HCT116 (cell line): ENCODE data around the gene REN. TPM values are rescaled to one million over a fixed set of nuclear protein-coding genes. Genes with fewer than 3 reads are reported as not detected.

ENCODE experiments used
- ATAC-seq: fragments of 200-7000 bp; cut with Tn5 transposase; 2 replicates; pipeline ENCODE4 v1.9.1; 2020; ENCODE audit warnings: mild to moderate bottlenecking, moderate library complexity
- BruUV-seq: library from RNA; stranded (reverse); fragments of 400-500 nt; replicated peaks from 2 replicates; lab custom pipeline; 2021; lab: Mats Ljungman, UMichigan
- CTCF ChIA-PET: fragments of 300-600 bp; sonication (Branson Sonifier 250); formaldehyde crosslinking; loops from one replicate; lab custom pipeline; 2021; ENCODE audit warnings: antibody characterized with exemption; lab: Charles Lee
- POLR2A ChIA-PET: fragments of 300-600, 350-600 bp; sonication (Branson Sonifier 250); formaldehyde crosslinking; loops from one replicate; lab custom pipeline; 2021; ENCODE audit warnings: antibody characterized with exemption; lab: Charles Lee
- RAD21 ChIA-PET, 2 experiments: fragments of 300-600 bp; sonication (Branson Sonifier 250); formaldehyde crosslinking; loops; one replicate each; lab custom pipeline; 2023; ENCODE audit warnings: low total read pairs in 2 of 2; ENCODE audit not compliant: uncharacterized antibody in 2 of 2, unreplicated experiment in 2 of 2, low non-redundant PET in 1 of 2; lab: Charles Lee
- DNase-seq: peaks from one replicate; pipeline ENCODE4 v3.0.0-alpha.2; 2010; ENCODE audit warnings: low read depth, low spot score
- H2AFZ ChIP-seq: fragments of 200-600 bp; shearing (Covaris generic), sonication (generic); 2 replicates; pipeline ENCODE4 v1.6.1; 2017; ENCODE audit warnings: low read depth, mixed run types, mixed read lengths, antibody characterized with exemption, low read length; ENCODE audit not compliant: poor library complexity, severe bottlenecking
- H3K27ac ChIP-seq: 2 replicates; pipeline ENCODE4 v1.5.1; 2012; ENCODE audit warnings: low read depth, low read length
- H3K27me3 ChIP-seq: fragments of 200-600 bp; sonication (generic); 2 replicates; pipeline ENCODE4 v1.6.1; 2016; ENCODE audit warnings: mixed run types, low read length, mixed read lengths; ENCODE audit not compliant: insufficient read depth
- H3K36me3 ChIP-seq, 2 experiments: fragments of 200-500 bp in 1 of 2; fragments of 200-600 bp in 1 of 2; sonication (Bioruptor generic) in 1 of 2; sonication (generic) in 1 of 2; 2 replicates each; pipeline versions ENCODE4 v1.5.1 to v1.6.1; 2014 to 2016; ENCODE audit warnings: low read length in 2 of 2, inconsistent platforms in 1 of 2, mixed read lengths in 1 of 2, mixed run types in 1 of 2; ENCODE audit not compliant: insufficient read depth in 2 of 2, control insufficient read depth in 1 of 2
- H3K4me1 ChIP-seq, 2 experiments: fragments of 200-600 bp in 1 of 2; sonication (generic) in 1 of 2; 2 replicates each; pipeline versions ENCODE4 v1.5.1 to v1.6.1; 2012 to 2017; ENCODE audit warnings: low read length in 2 of 2, inconsistent platforms in 1 of 2, mild to moderate bottlenecking in 1 of 2, mixed read lengths in 1 of 2, mixed run types in 1 of 2, moderate library complexity in 1 of 2; ENCODE audit not compliant: insufficient read depth in 2 of 2, control insufficient read depth in 1 of 2
- H3K4me2 ChIP-seq: fragments of 200-600 bp; sonication (generic); 2 replicates; pipeline ENCODE4 v1.6.1; 2017; ENCODE audit warnings: mixed run types, low read length, mixed read lengths
- H3K4me3 ChIP-seq, 2 experiments: fragments of 200-600 bp in 1 of 2; sonication (generic) in 1 of 2; replicated peaks in 1 of 2; 2 replicates each; pipeline ENCODE4 v1.5.1; 2011 to 2016; ENCODE audit warnings: low read length in 2 of 2, control low read depth in 1 of 2, low read depth in 1 of 2, mild to moderate bottlenecking in 1 of 2, mixed read lengths in 1 of 2, mixed run types in 1 of 2
- H3K79me2 ChIP-seq: fragments of 200-600 bp; sonication (generic); 2 replicates; pipeline ENCODE4 v1.6.1; 2017; ENCODE audit warnings: mild to moderate bottlenecking, mixed run types, low read length, moderate library complexity, mixed read lengths; ENCODE audit not compliant: insufficient read depth
- H3K9ac ChIP-seq: fragments of 200-600 bp; sonication (generic); 2 replicates; pipeline ENCODE4 v1.6.1; 2016; ENCODE audit warnings: low read length, mixed read lengths
- H3K9me2 ChIP-seq: fragments of 200-600 bp; sonication (generic), shearing (Covaris generic); 2 replicates; pipeline ENCODE4 v1.6.1; 2017; ENCODE audit warnings: mixed run types, mild to moderate bottlenecking, moderate library complexity; ENCODE audit not compliant: insufficient read depth
- H3K9me3 ChIP-seq, 2 experiments: fragments of 200-500 bp in 1 of 2; fragments of 200-600 bp in 1 of 2; sonication (Bioruptor generic) in 1 of 2; sonication (generic) in 1 of 2; 2 replicates each; pipeline ENCODE4 v1.6.1; 2014 to 2017; ENCODE audit warnings: low read length in 2 of 2, mixed read lengths in 2 of 2, inconsistent platforms in 1 of 2, low read depth in 1 of 2, mild to moderate bottlenecking in 1 of 2, mixed run types in 1 of 2, moderate library complexity in 1 of 2; ENCODE audit not compliant: control insufficient read depth in 1 of 2, insufficient read depth in 1 of 2
- H4K20me1 ChIP-seq: fragments of 200-600 bp; sonication (generic), shearing (Covaris generic); 2 replicates; pipeline ENCODE4 v1.6.1; 2017; ENCODE audit warnings: mixed run types, mild to moderate bottlenecking, moderate library complexity; ENCODE audit not compliant: insufficient read depth
- CEBPB ChIP-seq: IDR thresholded peaks from 2 replicates; pipeline ENCODE4 v1.6.1; 2012; ENCODE audit warnings: low read depth
- EGR1 ChIP-seq: IDR thresholded peaks from 2 replicates; pipeline ENCODE4 v1.6.1; 2012; ENCODE audit warnings: low read depth
- ELF1 ChIP-seq: IDR thresholded peaks from 2 replicates; pipeline ENCODE4 v1.6.1; 2012; ENCODE audit warnings: low read depth, borderline replicate concordance
- EZH2phosphoT487 ChIP-seq: fragments of 200-600 bp; IDR thresholded peaks from 2 replicates; pipeline ENCODE4 v1.6.1; 2018; ENCODE audit warnings: antibody characterized with exemption, borderline replicate concordance
- POLR2A ChIP-seq: IDR thresholded peaks from 2 replicates; pipeline ENCODE4 v1.7.0; 2011; ENCODE audit warnings: borderline replicate concordance; ENCODE audit not compliant: insufficient read depth, insufficient read length; ENCODE audit errors: extremely low read depth
- RAD21 ChIP-seq: IDR thresholded peaks from 2 replicates; pipeline ENCODE4 v1.6.1; 2012; ENCODE audit warnings: low read depth, mild to moderate bottlenecking
- SP1 ChIP-seq: IDR thresholded peaks from 2 replicates; pipeline ENCODE4 v1.6.1; 2012; ENCODE audit warnings: low read depth
- SRF ChIP-seq: IDR thresholded peaks from 2 replicates; pipeline ENCODE4 v1.6.1; 2012; ENCODE audit warnings: low read depth
- TCF7L2 ChIP-seq: IDR thresholded peaks from 2 replicates; pipeline ENCODE4 v1.7.0; 2011; ENCODE audit warnings: borderline replicate concordance, inconsistent platforms; ENCODE audit not compliant: insufficient read depth, insufficient read length; ENCODE audit errors: extremely low read depth
- YY1 ChIP-seq: IDR thresholded peaks from 2 replicates; pipeline ENCODE4 v1.6.1; 2011; ENCODE audit warnings: low read length, low read depth, moderate library complexity, mild to moderate bottlenecking; ENCODE audit not compliant: insufficient replicate concordance; ENCODE audit errors: extremely low read depth
- ZNF274 ChIP-seq: fragments of 200-500 bp; sonication (Bioruptor generic); IDR thresholded peaks from 2 replicates; pipeline ENCODE4 v1.6.1; 2014; ENCODE audit warnings: mild to moderate bottlenecking, low read depth, low read length, inconsistent platforms
- intact Hi-C: fragments of 100-400 bp; cut with micrococcal nuclease; formaldehyde crosslinking; loops from 2 replicates; pipeline ENCODE4 v1.10.0; 2022
- total RNA-seq: library from RNA; stranded (reverse); gene quantifications from one replicate; pipeline ENCODE4 v1.2.1, GENCODE V29; 2021; ENCODE audit not compliant: unreplicated experiment
- TF ChIP-seq, protein P1 (sequence below): IDR thresholded peaks from 2 replicates; pipeline ENCODE4 v1.6.1; 2012; ENCODE audit warnings: low read depth
- TF ChIP-seq, protein P2 (sequence below): IDR thresholded peaks from 2 replicates; pipeline ENCODE4 v1.6.1; 2011; ENCODE audit warnings: mild to moderate bottlenecking, low read length, moderate library complexity; ENCODE audit not compliant: insufficient replicate concordance; ENCODE audit errors: extremely low read depth
- TF ChIP-seq, protein P3 (sequence below): IDR thresholded peaks from 2 replicates; pipeline ENCODE4 v1.6.1; 2012
- TF ChIP-seq, protein P4 (sequence below), 3 experiments: fragments of 200-600 bp in 1 of 3; sonication (generic) in 1 of 3; IDR thresholded peaks in 2 of 3; conservative IDR thresholded peaks in 1 of 3; 2 replicates each; pipeline ENCODE4 v1.5.1; 2012 to 2017; ENCODE audit warnings: low read depth in 2 of 3, low read length in 2 of 3, antibody characterized with exemption in 1 of 3, borderline replicate concordance in 1 of 3, control low read depth in 1 of 3, mild to moderate bottlenecking in 1 of 3, mixed read lengths in 1 of 3, mixed run types in 1 of 3, moderate library complexity in 1 of 3; ENCODE audit not compliant: insufficient read depth in 1 of 3

Gene REN
- total RNA-seq, 1 experiment from 2014 or later: 0.47 TPM

DNA sequence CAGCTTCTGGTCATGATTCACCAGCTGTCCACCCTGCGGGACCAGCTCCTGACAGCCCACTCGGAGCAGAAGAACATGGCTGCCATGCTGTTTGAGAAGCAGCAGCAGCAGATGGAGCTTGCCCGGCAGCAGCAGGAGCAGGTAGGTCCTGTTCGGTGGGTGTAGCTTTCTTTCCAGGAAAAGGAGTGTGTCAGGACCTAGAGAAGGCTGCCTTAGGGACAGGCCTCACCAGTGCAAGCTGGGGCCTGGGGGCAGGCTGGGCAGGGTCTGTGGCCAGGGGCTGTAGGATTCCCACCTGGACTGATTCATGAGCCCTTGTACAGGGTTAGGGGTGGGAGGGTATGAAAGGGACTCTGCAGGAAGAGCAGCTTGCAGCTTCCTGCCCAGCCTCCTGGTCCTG, 49.6 kb downstream of the REN start:
- H3K4me3 ChIP-seq: no peak overlapping the region
- BruUV-seq: no TSS peak
- H3K36me3 ChIP-seq: no peaks in the 10 kb centered on the region; a peak in 1 of 4 replicates
- H4K20me1 ChIP-seq: no peaks in the 10 kb centered on the region
- no peaks in the 10 kb centered on the region for H3K9me3 ChIP-seq
- ATAC-seq: no peak
- no peak overlapping the region for H2AFZ ChIP-seq
- ChIA-PET POLR2A (no interaction called here), RAD21 (no interaction called here)
- peaks cover 5% of the 10 kb centered on the region; the same call in 1 of the 2 replicates for H3K79me2 ChIP-seq
- intact Hi-C loops: no loop called here
- H3K9me2 ChIP-seq: no peaks in the 10 kb centered on the region
- TF ChIP-seq, protein P1, sequence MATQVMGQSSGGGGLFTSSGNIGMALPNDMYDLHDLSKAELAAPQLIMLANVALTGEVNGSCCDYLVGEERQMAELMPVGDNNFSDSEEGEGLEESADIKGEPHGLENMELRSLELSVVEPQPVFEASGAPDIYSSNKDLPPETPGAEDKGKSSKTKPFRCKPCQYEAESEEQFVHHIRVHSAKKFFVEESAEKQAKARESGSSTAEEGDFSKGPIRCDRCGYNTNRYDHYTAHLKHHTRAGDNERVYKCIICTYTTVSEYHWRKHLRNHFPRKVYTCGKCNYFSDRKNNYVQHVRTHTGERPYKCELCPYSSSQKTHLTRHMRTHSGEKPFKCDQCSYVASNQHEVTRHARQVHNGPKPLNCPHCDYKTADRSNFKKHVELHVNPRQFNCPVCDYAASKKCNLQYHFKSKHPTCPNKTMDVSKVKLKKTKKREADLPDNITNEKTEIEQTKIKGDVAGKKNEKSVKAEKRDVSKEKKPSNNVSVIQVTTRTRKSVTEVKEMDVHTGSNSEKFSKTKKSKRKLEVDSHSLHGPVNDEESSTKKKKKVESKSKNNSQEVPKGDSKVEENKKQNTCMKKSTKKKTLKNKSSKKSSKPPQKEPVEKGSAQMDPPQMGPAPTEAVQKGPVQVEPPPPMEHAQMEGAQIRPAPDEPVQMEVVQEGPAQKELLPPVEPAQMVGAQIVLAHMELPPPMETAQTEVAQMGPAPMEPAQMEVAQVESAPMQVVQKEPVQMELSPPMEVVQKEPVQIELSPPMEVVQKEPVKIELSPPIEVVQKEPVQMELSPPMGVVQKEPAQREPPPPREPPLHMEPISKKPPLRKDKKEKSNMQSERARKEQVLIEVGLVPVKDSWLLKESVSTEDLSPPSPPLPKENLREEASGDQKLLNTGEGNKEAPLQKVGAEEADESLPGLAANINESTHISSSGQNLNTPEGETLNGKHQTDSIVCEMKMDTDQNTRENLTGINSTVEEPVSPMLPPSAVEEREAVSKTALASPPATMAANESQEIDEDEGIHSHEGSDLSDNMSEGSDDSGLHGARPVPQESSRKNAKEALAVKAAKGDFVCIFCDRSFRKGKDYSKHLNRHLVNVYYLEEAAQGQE: no peak
- TF ChIP-seq POLR2A: no peak
- TF ChIP-seq, protein P2, sequence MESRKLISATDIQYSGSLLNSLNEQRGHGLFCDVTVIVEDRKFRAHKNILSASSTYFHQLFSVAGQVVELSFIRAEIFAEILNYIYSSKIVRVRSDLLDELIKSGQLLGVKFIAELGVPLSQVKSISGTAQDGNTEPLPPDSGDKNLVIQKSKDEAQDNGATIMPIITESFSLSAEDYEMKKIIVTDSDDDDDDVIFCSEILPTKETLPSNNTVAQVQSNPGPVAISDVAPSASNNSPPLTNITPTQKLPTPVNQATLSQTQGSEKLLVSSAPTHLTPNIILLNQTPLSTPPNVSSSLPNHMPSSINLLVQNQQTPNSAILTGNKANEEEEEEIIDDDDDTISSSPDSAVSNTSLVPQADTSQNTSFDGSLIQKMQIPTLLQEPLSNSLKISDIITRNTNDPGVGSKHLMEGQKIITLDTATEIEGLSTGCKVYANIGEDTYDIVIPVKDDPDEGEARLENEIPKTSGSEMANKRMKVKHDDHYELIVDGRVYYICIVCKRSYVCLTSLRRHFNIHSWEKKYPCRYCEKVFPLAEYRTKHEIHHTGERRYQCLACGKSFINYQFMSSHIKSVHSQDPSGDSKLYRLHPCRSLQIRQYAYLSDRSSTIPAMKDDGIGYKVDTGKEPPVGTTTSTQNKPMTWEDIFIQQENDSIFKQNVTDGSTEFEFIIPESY: no peak
- TF ChIP-seq CEBPB: no peak
- TF ChIP-seq ZNF274: no peak
- TF ChIP-seq, protein P3, sequence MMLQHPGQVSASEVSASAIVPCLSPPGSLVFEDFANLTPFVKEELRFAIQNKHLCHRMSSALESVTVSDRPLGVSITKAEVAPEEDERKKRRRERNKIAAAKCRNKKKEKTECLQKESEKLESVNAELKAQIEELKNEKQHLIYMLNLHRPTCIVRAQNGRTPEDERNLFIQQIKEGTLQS: no peak
- no peak for TF ChIP-seq YY1
- TF ChIP-seq TCF7L2: no peak
- TF ChIP-seq, protein P4, sequence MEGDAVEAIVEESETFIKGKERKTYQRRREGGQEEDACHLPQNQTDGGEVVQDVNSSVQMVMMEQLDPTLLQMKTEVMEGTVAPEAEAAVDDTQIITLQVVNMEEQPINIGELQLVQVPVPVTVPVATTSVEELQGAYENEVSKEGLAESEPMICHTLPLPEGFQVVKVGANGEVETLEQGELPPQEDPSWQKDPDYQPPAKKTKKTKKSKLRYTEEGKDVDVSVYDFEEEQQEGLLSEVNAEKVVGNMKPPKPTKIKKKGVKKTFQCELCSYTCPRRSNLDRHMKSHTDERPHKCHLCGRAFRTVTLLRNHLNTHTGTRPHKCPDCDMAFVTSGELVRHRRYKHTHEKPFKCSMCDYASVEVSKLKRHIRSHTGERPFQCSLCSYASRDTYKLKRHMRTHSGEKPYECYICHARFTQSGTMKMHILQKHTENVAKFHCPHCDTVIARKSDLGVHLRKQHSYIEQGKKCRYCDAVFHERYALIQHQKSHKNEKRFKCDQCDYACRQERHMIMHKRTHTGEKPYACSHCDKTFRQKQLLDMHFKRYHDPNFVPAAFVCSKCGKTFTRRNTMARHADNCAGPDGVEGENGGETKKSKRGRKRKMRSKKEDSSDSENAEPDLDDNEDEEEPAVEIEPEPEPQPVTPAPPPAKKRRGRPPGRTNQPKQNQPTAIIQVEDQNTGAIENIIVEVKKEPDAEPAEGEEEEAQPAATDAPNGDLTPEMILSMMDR (IDR thresholded peaks at IDR 0.05 in 2 of 3, conservative IDR thresholded peaks at IDR 0.05 in 1 of 3; ENCODE audit: borderline replicate concordance in 1 of 3, insufficient read depth in 1 of 3, low read depth in 2 of 3, low read length in 2 of 3): no peak
- TF ChIP-seq SRF: no peak
- TF ChIP-seq ELF1: no peak
- TF ChIP-seq SP1: no peak
- no peak for TF ChIP-seq RAD21
- no peak for TF ChIP-seq EZH2phosphoT487
- TF ChIP-seq EGR1: no peak
- TF ChIP-seq, all 23 proteins: peak for 0
- no peak overlapping the region for H3K27ac ChIP-seq
- DNase-seq: no peak
- H3K9ac ChIP-seq: no peak overlapping the region
- peaks cover 3 to 12% of the 10 kb centered on the region in 2 experiments; a peak in 2 of 4 replicates for H3K4me1 ChIP-seq
- H3K27me3 ChIP-seq: no peaks in the 10 kb centered on the region
- CTCF ChIA-PET: interaction anchor here (1.0 to 1.4 kb wide), 2 partner anchors 12 to 245 kb away, joined by 3 read pairs; no protein-coding TSS in a partner anchor
- H3K4me2 ChIP-seq: no peak overlapping the region
